CD14-positive monocyte (primary cell): ENCODE measurements around the gene DRC3. TPM values are rescaled to one million over a fixed set of nuclear protein-coding genes. Genes with fewer than 3 reads are reported as not detected.
"Not testable (repeated sequence)": the region's sequence is repeated elsewhere in the genome, so short reads cannot be mapped to it uniquely, and the experiment has no call there.

Experiments
- DNase-seq, 3 donors: peaks; one replicate each; pipeline ENCODE4 v3.0.0-alpha.2; 2011 to 2022
- H2AFZ ChIP-seq: 2 replicates; pipeline ENCODE4 v1.6.0; 2012; ENCODE audit warnings: mild to moderate bottlenecking, low read depth, low read length, inconsistent platforms; ENCODE audit not compliant: insufficient read depth, poor library complexity, severe bottlenecking
- H3K27ac ChIP-seq, 2 donors: 1 replicate in 1 of 2; 2 replicates in 1 of 2; pipeline ENCODE4 v1.5.1; 2012 to 2013; ENCODE audit warnings: low read length in 2 of 2, control low read depth in 1 of 2, inconsistent platforms in 1 of 2, low read depth in 1 of 2, mild to moderate bottlenecking in 1 of 2
- H3K27me3 ChIP-seq, 2 donors: one replicate each; pipeline versions ENCODE4 v1.6.0 to v1.6.1; 2011 to 2013; ENCODE audit warnings: low read length in 2 of 2; ENCODE audit not compliant: control insufficient read depth in 2 of 2, insufficient read depth in 2 of 2
- H3K36me3 ChIP-seq, 2 donors: replicated peaks in 1 of 2; 1 replicate in 1 of 2; 2 replicates in 1 of 2; pipeline versions ENCODE4 v1.5.1 to v1.6.1; 2012 to 2013; ENCODE audit warnings: low read length in 2 of 2, control low read depth in 1 of 2, inconsistent platforms in 1 of 2, mild to moderate bottlenecking in 1 of 2; ENCODE audit not compliant: insufficient read depth in 2 of 2, control insufficient read depth in 1 of 2
- H3K4me1 ChIP-seq, 2 donors: 1 replicate in 1 of 2; 2 replicates in 1 of 2; pipeline versions ENCODE4 v1.5.1 to v1.6.1; 2012 to 2013; ENCODE audit warnings: low read length in 2 of 2, control low read depth in 1 of 2, inconsistent platforms in 1 of 2, mild to moderate bottlenecking in 1 of 2, moderate library complexity in 1 of 2; ENCODE audit not compliant: insufficient read depth in 2 of 2, control insufficient read depth in 1 of 2
- H3K4me2 ChIP-seq: replicated peaks from 2 replicates; pipeline ENCODE3; 2012; ENCODE audit warnings: low read length, moderate library complexity, mild to moderate bottlenecking; ENCODE audit not compliant: poor library complexity, severe bottlenecking; ENCODE audit errors: extremely low read depth
- H3K4me3 ChIP-seq, 3 experiments: fragments of 200-600 bp in 1 of 3; sonication (generic) in 1 of 3; replicated peaks in 1 of 3; 1 replicate in 2 of 3; 2 replicates in 1 of 3; pipeline ENCODE4 v1.5.1; 2011 to 2013; ENCODE audit warnings: low read length in 3 of 3, mild to moderate bottlenecking in 3 of 3, control low read depth in 2 of 3, low read depth in 2 of 3, inconsistent platforms in 1 of 3, moderate library complexity in 1 of 3
- H3K79me2 ChIP-seq: 2 replicates; pipeline ENCODE4 v1.6.0; 2012; ENCODE audit warnings: mild to moderate bottlenecking, control low read depth, inconsistent platforms, low read length, moderate library complexity; ENCODE audit not compliant: insufficient read depth
- H3K9ac ChIP-seq: 2 replicates; pipeline ENCODE4 v1.6.0; 2017; ENCODE audit warnings: low read length, mild to moderate bottlenecking; ENCODE audit not compliant: insufficient read depth, poor library complexity, severe bottlenecking
- H3K9me3 ChIP-seq, 2 donors: replicated peaks in 1 of 2; 1 replicate in 1 of 2; 2 replicates in 1 of 2; pipeline versions ENCODE4 v1.5.1 to v1.6.1; 2012 to 2013; ENCODE audit warnings: low read length in 2 of 2, control low read depth in 1 of 2; ENCODE audit not compliant: control insufficient read depth in 1 of 2, insufficient read depth in 1 of 2
- H4K20me1 ChIP-seq: 2 replicates; pipeline ENCODE4 v1.6.0; 2012; ENCODE audit warnings: mild to moderate bottlenecking, low read length, control low read depth, moderate library complexity; ENCODE audit not compliant: insufficient read depth
- H3K27ac Mint-ChIP-seq, 7 donors: one replicate each; pipeline ENCODE4 v1.8.0; 2020; ENCODE audit warnings: mild to moderate bottlenecking in 7 of 7, mixed read lengths in 7 of 7, moderate library complexity in 6 of 7, inconsistent platforms in 2 of 7
- H3K27me3 Mint-ChIP-seq, 3 donors: one replicate each; pipeline ENCODE4 v1.8.0; 2021 to 2022; ENCODE audit warnings: low read depth in 3 of 3, mild to moderate bottlenecking in 3 of 3, mixed read lengths in 3 of 3, moderate library complexity in 3 of 3, inconsistent platforms in 1 of 3
- H3K36me3 Mint-ChIP-seq, 2 donors: one replicate each; pipeline ENCODE4 v1.8.0; 2020; ENCODE audit warnings: mixed read lengths in 2 of 2, inconsistent platforms in 1 of 2, mild to moderate bottlenecking in 1 of 2
- H3K4me1 Mint-ChIP-seq: one replicate; pipeline ENCODE4 v1.8.0; 2020; ENCODE audit warnings: mild to moderate bottlenecking, mixed read lengths
- H3K4me3 Mint-ChIP-seq, 2 donors: one replicate each; pipeline ENCODE4 v1.8.0; 2020; ENCODE audit warnings: mild to moderate bottlenecking in 2 of 2, mixed read lengths in 2 of 2, moderate library complexity in 1 of 2
- H3K9me3 Mint-ChIP-seq, 7 donors: one replicate each; pipeline ENCODE4 v1.8.0; 2020 to 2022; ENCODE audit warnings: mixed read lengths in 7 of 7, mild to moderate bottlenecking in 6 of 7, moderate library complexity in 6 of 7, inconsistent platforms in 2 of 7
- WGBS: methylation state at CpG from one replicate; pipeline ENCODE4 v1.1.5; 2013; ENCODE audit warnings: missing lambda C conversion rate; ENCODE audit not compliant: insufficient coverage; 5-methylcytosine and 5-hydroxymethylcytosine counted together
- intact Hi-C, 2 donors: fragments of 100-400 bp; cut with micrococcal nuclease; formaldehyde crosslinking; loops; one replicate each; pipeline versions ENCODE4 v1.15.0 to v1.15.1; 2023
- polyA plus RNA-seq, 3 donors: library from polyadenylated mRNA; depleted of rRNA in 1 of 3; unstranded in 2 of 3; stranded (reverse) in 1 of 3; fragments of 300-500 nt in 2 of 3; fragments of >200 nt in 1 of 3; fragmentation: Illumina TruSeq in 2 of 3; gene quantifications; 1 replicate in 2 of 3; 2 replicates in 1 of 3; pipeline ENCODE4 v1.2.3, GENCODE V29; 2012 to 2021
- TF ChIP-seq, protein P1 (sequence below): fragments of 200-600 bp; IDR thresholded peaks from one replicate; pipeline ENCODE4 v1.8.0; 2022; ENCODE audit warnings: antibody characterized with exemption, mild to moderate bottlenecking

Gene DRC3
- polyA plus RNA-seq, 3 donors = 0.23 to 0.58 (median 0.39) TPM

DNA sequence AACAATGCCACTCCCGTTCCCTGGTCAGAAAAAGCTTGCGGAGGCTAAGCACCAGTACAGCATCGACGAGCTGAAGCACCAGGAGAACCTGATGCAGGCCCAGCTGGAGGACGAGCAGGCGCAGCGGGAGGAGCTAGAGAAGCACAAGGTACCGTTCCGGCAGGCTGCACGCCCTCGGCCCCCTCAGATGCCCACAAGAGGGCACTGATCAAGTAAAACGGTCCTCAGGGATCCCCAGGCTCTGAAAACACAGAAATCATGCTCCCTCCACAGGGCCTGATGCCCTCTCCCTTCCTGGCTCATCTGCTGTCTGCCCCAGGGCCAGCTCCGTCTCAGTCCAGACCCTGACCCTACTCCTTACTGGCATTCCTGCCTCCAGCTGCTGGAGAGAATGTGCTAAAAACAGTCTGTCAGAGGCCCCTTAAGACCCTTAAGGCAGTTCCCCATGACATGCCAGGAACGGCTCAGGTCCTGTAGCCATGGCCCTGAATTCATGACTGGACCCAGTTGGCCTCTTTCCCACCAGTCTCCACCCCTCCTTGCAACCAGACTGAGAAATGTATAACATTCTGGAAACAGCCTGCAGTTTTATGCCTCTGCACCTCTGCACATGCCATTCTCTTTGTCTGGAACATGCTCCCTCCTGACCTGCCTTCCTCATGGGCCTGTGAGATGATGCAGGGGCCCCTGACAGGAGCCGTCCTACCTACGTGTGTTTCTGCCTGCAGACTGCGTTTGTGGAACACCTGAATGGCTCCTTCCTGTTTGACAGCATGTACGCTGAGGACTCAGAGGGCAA lies 21.8 kb downstream of the DRC3 start:
- WGBS = 79% methylated on average over 18 of the region's 18 CpGs
- TF ChIP-seq, protein P1, sequence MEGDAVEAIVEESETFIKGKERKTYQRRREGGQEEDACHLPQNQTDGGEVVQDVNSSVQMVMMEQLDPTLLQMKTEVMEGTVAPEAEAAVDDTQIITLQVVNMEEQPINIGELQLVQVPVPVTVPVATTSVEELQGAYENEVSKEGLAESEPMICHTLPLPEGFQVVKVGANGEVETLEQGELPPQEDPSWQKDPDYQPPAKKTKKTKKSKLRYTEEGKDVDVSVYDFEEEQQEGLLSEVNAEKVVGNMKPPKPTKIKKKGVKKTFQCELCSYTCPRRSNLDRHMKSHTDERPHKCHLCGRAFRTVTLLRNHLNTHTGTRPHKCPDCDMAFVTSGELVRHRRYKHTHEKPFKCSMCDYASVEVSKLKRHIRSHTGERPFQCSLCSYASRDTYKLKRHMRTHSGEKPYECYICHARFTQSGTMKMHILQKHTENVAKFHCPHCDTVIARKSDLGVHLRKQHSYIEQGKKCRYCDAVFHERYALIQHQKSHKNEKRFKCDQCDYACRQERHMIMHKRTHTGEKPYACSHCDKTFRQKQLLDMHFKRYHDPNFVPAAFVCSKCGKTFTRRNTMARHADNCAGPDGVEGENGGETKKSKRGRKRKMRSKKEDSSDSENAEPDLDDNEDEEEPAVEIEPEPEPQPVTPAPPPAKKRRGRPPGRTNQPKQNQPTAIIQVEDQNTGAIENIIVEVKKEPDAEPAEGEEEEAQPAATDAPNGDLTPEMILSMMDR = peak; percentile 38
- Histone ChIP-seq H2AFZ (no peak overlapping the region), H3K9me3 (no peaks in the 10 kb centered on the region), H3K4me3 (no peak overlapping the region), H3K27ac (no peak overlapping the region), H3K79me2 (no peaks in the 10 kb centered on the region), H3K4me1 (no peaks in the 10 kb centered on the region), H3K9ac (no peak overlapping the region), H3K36me3 (no peaks in the 10 kb centered on the region), H3K4me2 (no peak overlapping the region), H4K20me1 (no peaks in the 10 kb centered on the region), H3K27me3 (no peaks in the 10 kb centered on the region)
- no peak overlapping the region for H3K4me3 Mint-ChIP-seq
- peak in 2 of 3 donors; percentile 12 to 30 for DNase-seq
- H3K27ac Mint-ChIP-seq = peak overlapping the region in 4 of 7 donors; percentile 13 to 61 (median 23)
- H3K9me3 Mint-ChIP-seq = peaks cover 0 to 2% (median 0%) of the 10 kb centered on the region in 7 donors
- peaks cover 3% of the 10 kb centered on the region for H3K4me1 Mint-ChIP-seq
- H3K27me3 Mint-ChIP-seq = peaks cover 2 to 8% (median 4%) of the 10 kb centered on the region in 3 donors
- intact Hi-C loops = loop anchor here in 1 of 2 donors (5.0 kb wide), 1 partner anchor 33 kb away; no protein-coding TSS in a partner anchor
- no peaks in the 10 kb centered on the region for H3K36me3 Mint-ChIP-seq

DNA sequence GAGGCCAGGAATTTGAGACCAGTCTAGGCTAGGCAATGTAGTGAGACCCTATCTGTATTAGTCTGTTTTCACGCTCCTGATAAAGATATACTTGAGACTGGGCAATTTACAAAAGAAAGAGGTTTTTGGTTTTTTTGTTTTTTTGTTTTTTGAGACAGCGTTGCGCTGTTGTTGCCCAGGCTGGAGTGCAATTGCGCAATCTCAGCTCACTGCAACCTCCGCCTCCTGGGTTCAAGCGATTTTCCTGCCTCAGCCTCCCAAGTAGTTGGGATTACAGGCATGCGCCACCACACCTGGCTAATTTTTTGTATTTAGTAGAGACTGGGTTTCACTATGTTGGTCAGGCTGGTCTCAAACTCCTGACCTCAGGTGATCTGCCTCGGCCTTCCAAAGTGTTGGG lies 23.2 kb downstream of the DRC3 start:
- H3K4me1 Mint-ChIP-seq, H3K9me3 ChIP-seq, H3K4me2 ChIP-seq, H3K36me3 Mint-ChIP-seq, H3K4me1 ChIP-seq, H3K36me3 ChIP-seq, H3K27ac Mint-ChIP-seq, H3K27me3 Mint-ChIP-seq, H2AFZ ChIP-seq, H3K27ac ChIP-seq, H3K27me3 ChIP-seq, H3K79me2 ChIP-seq, H3K9ac ChIP-seq, intact Hi-C loops, H3K9me3 Mint-ChIP-seq, DNase-seq, H3K4me3 Mint-ChIP-seq, H4K20me1 ChIP-seq, H3K4me3 ChIP-seq: not testable (repeated sequence)
- WGBS = 85% methylated on average over 4 of the region's 8 CpGs
